Left colon (tissue), 2 donors: ENCODE measurements around the gene OVCA2. TPM values are rescaled to one million over a fixed set of nuclear protein-coding genes. Genes with fewer than 3 reads are reported as not detected.

Source experiments
- ATAC-seq: fragments of 200-7000 bp; cut with Tn5 transposase; one replicate; pipeline ENCODE4 v1.9.1; 2020; ENCODE audit warnings: mild to moderate bottlenecking, moderate library complexity
- DNase-seq, 2 donors: peaks; one replicate each; pipeline ENCODE4 v3.0.0-alpha.2; 2020
- intact Hi-C, 2 donors: fragments of 100-400 bp; cut with DNase I in 1 of 2; cut with micrococcal nuclease in 1 of 2; formaldehyde crosslinking; loops; one replicate each; pipeline versions ENCODE4 v1.11.2 to v1.14.0; 2022; cut with DNase I, micrococcal nuclease
- total RNA-seq, 2 donors: library from RNA; stranded (reverse); fragmentation: NEBNext Ultra II Directional; extraction: Animal tissue kit (Norgen Biotek cat#: 25700); gene quantifications; one replicate each; pipeline ENCODE4 v1.2.1, GENCODE V29; 2021
- donor health status: DM: no; HTN: no; CAD: no.
- donor health status: DM: yes; HTN: yes; CAD: no.

Gene OVCA2
- total RNA-seq, 2 donors from 2014 or later = 39.2 to 39.7 TPM

GRCh38 chr17:2071455-2072281 lies 29.8 kb downstream of the OVCA2 start:
- DNase-seq (no peak), ATAC-seq (no peak)
- intact Hi-C loops = no loop called here

GRCh38 chr17:2074919-2075318 lies 33.1 kb downstream of the OVCA2 start:
- intact Hi-C loops = no loop called here
- ATAC-seq (no peak), DNase-seq (no peak)

- DNase-seq = no peak
- intact Hi-C loops = no loop called here
- ATAC-seq = peak; percentile 11
Measured at GRCh38 chr17:2075336-2076086, 33.7 kb downstream of the OVCA2 start.

GRCh38 chr17:2076087-2076984 lies 34.5 kb downstream of the OVCA2 start:
- intact Hi-C loops = no loop called here
- no peak for DNase-seq
- peak; percentile 18 for ATAC-seq

- no peak for DNase-seq
- intact Hi-C loops = no loop called here
- no peak for ATAC-seq
Measured at GRCh38 chr17:2077040-2077439, 35.2 kb downstream of the OVCA2 start.

GRCh38 chr17:2081564-2081963 lies 39.7 kb downstream of the OVCA2 start:
- no peak for ATAC-seq
- intact Hi-C loops = no loop called here
- no peak for DNase-seq

- no peak for DNase-seq
- intact Hi-C loops = no loop called here
Measured at GRCh38 chr17:2082003-2082781, 40.4 kb downstream of the OVCA2 start.

GRCh38 chr17:2083613-2084035 lies 41.8 kb downstream of the OVCA2 start:
- intact Hi-C loops = no loop called here
- ATAC-seq (peak; percentile 31), DNase-seq (peak in 1 of 2 donors; percentile 66)

More at GRCh38 chr17:2082003-2082781, 40.4 kb downstream of the OVCA2 start:
- ATAC-seq = no peak

- DNase-seq (peak; percentile 69 to 83), ATAC-seq (peak; percentile 76)
- intact Hi-C loops = no loop called here
Measured at GRCh38 chr17:2084036-2084765, 42.4 kb downstream of the OVCA2 start.

GRCh38 chr17:2084766-2085647 lies 43.2 kb downstream of the OVCA2 start:
- ATAC-seq = peak; percentile 79

GRCh38 chr17:2085648-2085949 lies 43.8 kb downstream of the OVCA2 start:
- intact Hi-C loops = no loop called here
- ATAC-seq (no peak), DNase-seq (no peak)

More at GRCh38 chr17:2084766-2085647, 43.2 kb downstream of the OVCA2 start:
- intact Hi-C loops = no loop called here
- peak; percentile 83 to 87 for DNase-seq

- DNase-seq = no peak
- intact Hi-C loops = no loop called here
Measured at GRCh38 chr17:2086306-2086705, 44.5 kb downstream of the OVCA2 start.

GRCh38 chr17:2087597-2088211 lies 45.9 kb downstream of the OVCA2 start:
- peak; percentile 50 to 56 for DNase-seq
- intact Hi-C loops = no loop called here
- no peak for ATAC-seq

More at GRCh38 chr17:2086306-2086705, 44.5 kb downstream of the OVCA2 start:
- ATAC-seq = no peak

- DNase-seq = no peak
- intact Hi-C loops = no loop called here
- no peak for ATAC-seq
Measured at GRCh38 chr17:2089021-2089422, 47.2 kb downstream of the OVCA2 start.

GRCh38 chr17:2090210-2090641 lies 48.4 kb downstream of the OVCA2 start:
- ATAC-seq (no peak), DNase-seq (no peak)
- intact Hi-C loops = no loop called here

GRCh38 chr17:2090804-2091534 lies 49.1 kb downstream of the OVCA2 start:
- DNase-seq (peak in 1 of 2 donors; percentile 54), ATAC-seq (no peak)
- intact Hi-C loops = no loop called here
